ENCODE measurements around the gene MEGF6. TPM values are rescaled to one million over a fixed set of nuclear protein-coding genes. Genes with fewer than 3 reads are reported as not detected.

MEGF6 gene
- total RNA-seq, 1 experiment from 2014 or later, result 21.3 TPM

DNA sequence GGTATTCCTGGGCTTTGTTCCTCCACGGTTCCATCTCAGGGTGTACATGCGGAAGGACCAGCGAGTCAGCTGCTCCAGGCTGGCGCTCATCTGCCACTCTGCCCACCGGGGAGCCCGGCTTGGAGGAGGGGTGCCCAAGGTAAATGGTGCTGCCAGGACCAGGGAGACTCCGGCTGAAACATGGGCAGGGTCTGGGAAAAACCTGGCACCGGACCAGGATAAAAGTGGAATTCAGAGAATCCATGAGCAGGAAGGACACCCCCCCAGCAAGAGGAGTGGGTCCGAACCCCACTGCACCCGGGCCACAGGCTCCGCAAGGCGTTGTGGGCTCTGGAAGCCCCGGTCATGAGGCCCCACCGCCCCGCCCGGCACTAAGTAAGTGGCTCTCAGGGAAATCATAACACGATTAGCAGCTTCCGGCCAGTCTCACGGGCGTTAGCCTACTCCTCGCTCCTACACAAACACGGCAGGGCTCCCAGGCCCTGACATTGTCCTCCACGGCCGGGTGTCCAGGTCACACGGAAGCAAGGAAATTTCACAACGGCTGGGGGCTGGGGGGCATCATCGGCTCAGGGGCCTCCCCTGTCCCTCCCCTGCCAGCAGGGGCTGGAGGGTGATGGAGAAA is 21.1 kb downstream of the MEGF6 start:
- WGBS (ENCODE audit: extremely low coverage, insufficient read length, low lambda C conversion rate), result no CpG with 5 or more reads among the region's 27 CpGs
- H3K27me3 Mint-ChIP-seq (ENCODE audit: low read depth), result no peaks in the 10 kb centered on the region

More for the DNA sequence above, 21.1 kb downstream of the MEGF6 start:
- Mint-ChIP-seq H3K4me3 (no peak overlapping the region), H3K4me1 (peaks cover 6 to 32% of the 10 kb centered on the region in 2 experiments), H3K27ac (peak overlapping the region in 1 of 3 experiments; percentile 49; a peak in 1 of 7 replicates), H3K36me3 (ENCODE audit: insufficient read depth in 1 of 3, low read depth in 3 of 3) (peaks cover 0 to 5% (median 2%) of the 10 kb centered on the region in 3 experiments; a peak in 1 of 7 replicates), H3K9me3 (no peaks in the 10 kb centered on the region)
- TF ChIP-seq, protein P1, sequence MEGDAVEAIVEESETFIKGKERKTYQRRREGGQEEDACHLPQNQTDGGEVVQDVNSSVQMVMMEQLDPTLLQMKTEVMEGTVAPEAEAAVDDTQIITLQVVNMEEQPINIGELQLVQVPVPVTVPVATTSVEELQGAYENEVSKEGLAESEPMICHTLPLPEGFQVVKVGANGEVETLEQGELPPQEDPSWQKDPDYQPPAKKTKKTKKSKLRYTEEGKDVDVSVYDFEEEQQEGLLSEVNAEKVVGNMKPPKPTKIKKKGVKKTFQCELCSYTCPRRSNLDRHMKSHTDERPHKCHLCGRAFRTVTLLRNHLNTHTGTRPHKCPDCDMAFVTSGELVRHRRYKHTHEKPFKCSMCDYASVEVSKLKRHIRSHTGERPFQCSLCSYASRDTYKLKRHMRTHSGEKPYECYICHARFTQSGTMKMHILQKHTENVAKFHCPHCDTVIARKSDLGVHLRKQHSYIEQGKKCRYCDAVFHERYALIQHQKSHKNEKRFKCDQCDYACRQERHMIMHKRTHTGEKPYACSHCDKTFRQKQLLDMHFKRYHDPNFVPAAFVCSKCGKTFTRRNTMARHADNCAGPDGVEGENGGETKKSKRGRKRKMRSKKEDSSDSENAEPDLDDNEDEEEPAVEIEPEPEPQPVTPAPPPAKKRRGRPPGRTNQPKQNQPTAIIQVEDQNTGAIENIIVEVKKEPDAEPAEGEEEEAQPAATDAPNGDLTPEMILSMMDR (conservative IDR thresholded peaks at IDR 0.05), result no peak
- no peak overlapping the region for H4K8ac ChIP-seq (replicated peaks; ENCODE audit: insufficient read length, low read depth, low read length)
- H3K79me2 ChIP-seq (ENCODE audit: insufficient read depth, low read length), result no peaks in the 10 kb centered on the region
- H3K9me3 ChIP-seq (ENCODE audit: control insufficient read depth, low read depth, low read length), result peaks cover 6% of the 10 kb centered on the region
- H3T11ph ChIP-seq (ENCODE audit: low read length), result no peak overlapping the region
- no peak overlapping the region for H2AFZ ChIP-seq (ENCODE audit: low read length)
- no peak overlapping the region for H2BK12ac ChIP-seq (ENCODE audit: insufficient read length, low read depth, low read length)
- H2BK15ac ChIP-seq (ENCODE audit: low read depth, low read length), result no peak overlapping the region
- no peak overlapping the region for H2BK20ac ChIP-seq (ENCODE audit: low read depth, low read length, poor library complexity, severe bottlenecking)
- H3K56ac ChIP-seq (ENCODE audit: insufficient read length, low read depth, low read length), result no peak overlapping the region
- H2BK5ac ChIP-seq (ENCODE audit: insufficient read length, low read length), result no peak overlapping the region
- H4K91ac ChIP-seq (ENCODE audit: insufficient read length, low read depth, low read length), result no peak overlapping the region
- no peaks in the 10 kb centered on the region for H3K23me2 ChIP-seq (ENCODE audit: insufficient read length, low read depth, low read length, poor library complexity, severe bottlenecking)
- no peak for DNase-seq
- no peaks in the 10 kb centered on the region for H4K20me1 ChIP-seq (ENCODE audit: control insufficient read depth, insufficient read depth, insufficient read length)
- no peaks in the 10 kb centered on the region for H3K27me3 ChIP-seq (ENCODE audit: insufficient read depth, low read length)
- no peak overlapping the region for H3K14ac ChIP-seq (ENCODE audit: insufficient read depth, low read length)
- no peak overlapping the region for H2BK120ac ChIP-seq (ENCODE audit: low read depth, low read length, poor library complexity, severe bottlenecking)
- H3K18ac ChIP-seq (ENCODE audit: insufficient read length, low read depth, low read length), result no peak overlapping the region
- H3K27ac ChIP-seq (ENCODE audit: insufficient read length, low read depth, low read length), result no peak overlapping the region
- no peaks in the 10 kb centered on the region for H3K4me1 ChIP-seq (ENCODE audit: insufficient read depth, low read length)
- H4K5ac ChIP-seq (ENCODE audit: insufficient read length, low read depth, low read length), result no peak overlapping the region
- no peak overlapping the region for H3K4me2 ChIP-seq (ENCODE audit: insufficient read depth, insufficient read length, low read length)
- H2AK5ac ChIP-seq (ENCODE audit: insufficient read length, low read length), result no peak overlapping the region
- H3K79me1 ChIP-seq (ENCODE audit: insufficient read depth, low read depth, low read length, poor library complexity, severe bottlenecking), result no peaks in the 10 kb centered on the region
- no peak overlapping the region for H3K4ac ChIP-seq (ENCODE audit: low read depth, low read length)
- no peak overlapping the region for H3K23ac ChIP-seq (ENCODE audit: insufficient read length, low read depth, low read length)
- no peak overlapping the region for H3K9ac ChIP-seq (ENCODE audit: extremely low read depth, insufficient read length, low read length)
